Panc1 (cell line): ENCODE measurements around the gene KRTAP1-1. TPM values are rescaled to one million over a fixed set of nuclear protein-coding genes. Genes with fewer than 3 reads are reported as not detected.

Experiments used
- ATAC-seq: fragments of 200-7000 bp; cut with Tn5 transposase; 2 replicates; pipeline ENCODE4 v1.9.1; 2020; ENCODE audit warnings: mild to moderate bottlenecking, moderate library complexity
- BruUV-seq: library from RNA; stranded (reverse); fragments of 400-500 nt; replicated peaks from 2 replicates; lab custom pipeline; 2021; lab: Mats Ljungman, UMichigan
- CTCF ChIA-PET: fragments of 300-600 bp; sonication (Branson Sonifier 250); formaldehyde crosslinking; loops from one replicate; lab custom pipeline; 2022; ENCODE audit warnings: antibody characterized with exemption; lab: Charles Lee
- POLR2A ChIA-PET: fragments of 300-600 bp; sonication (Branson Sonifier 250); formaldehyde crosslinking; loops from one replicate; lab custom pipeline; 2022; ENCODE audit warnings: antibody characterized with exemption; lab: Charles Lee
- DNase-seq: peaks from one replicate; pipeline ENCODE4 v3.0.0-alpha.2; 2010; ENCODE audit warnings: low read depth, low spot score
- H3K27ac ChIP-seq: 2 replicates; pipeline ENCODE4 v1.5.1; 2011; ENCODE audit warnings: mild to moderate bottlenecking, low read length, inconsistent platforms
- H3K27me3 ChIP-seq: fragments of 200-500 bp; sonication (Bioruptor generic); 2 replicates; pipeline ENCODE4 v1.6.0; 2014; ENCODE audit warnings: low read length, inconsistent platforms; ENCODE audit not compliant: control insufficient read depth, insufficient read depth
- H3K36me3 ChIP-seq: fragments of 200-500 bp; sonication (Bioruptor generic); 2 replicates; pipeline ENCODE4 v1.5.1; 2014; ENCODE audit warnings: inconsistent platforms, mild to moderate bottlenecking, low read length, moderate library complexity; ENCODE audit not compliant: control insufficient read depth, insufficient read depth
- H3K4me1 ChIP-seq: 2 replicates; pipeline ENCODE4 v1.5.1; 2011; ENCODE audit warnings: inconsistent platforms, mild to moderate bottlenecking, low read length, moderate library complexity; ENCODE audit not compliant: control insufficient read depth, insufficient read depth
- H3K4me3 ChIP-seq, 2 experiments: 2 replicates each; pipeline ENCODE4 v1.5.1; 2011 to 2012; ENCODE audit warnings: low read depth in 2 of 2, low read length in 2 of 2, mild to moderate bottlenecking in 2 of 2, inconsistent platforms in 1 of 2, moderate library complexity in 1 of 2
- H3K9me3 ChIP-seq: fragments of 200-500 bp; sonication (Bioruptor generic); 2 replicates; pipeline ENCODE4 v1.5.1; 2014; ENCODE audit warnings: low read depth, mild to moderate bottlenecking, inconsistent platforms, low read length, moderate library complexity; ENCODE audit not compliant: control insufficient read depth, insufficient read depth
- POLR2AphosphoS5 ChIP-seq: IDR thresholded peaks from 2 replicates; pipeline ENCODE4 v1.6.1; 2012; ENCODE audit warnings: mild to moderate bottlenecking, low read depth, low read length, moderate library complexity
- REST ChIP-seq, 2 experiments: IDR thresholded peaks; 2 replicates each; pipeline ENCODE4 v1.6.1; 2011 to 2012; ENCODE audit warnings: low read depth in 2 of 2, control low read depth in 1 of 2, low read length in 1 of 2, mild to moderate bottlenecking in 1 of 2, moderate library complexity in 1 of 2; ENCODE audit not compliant: insufficient read depth in 1 of 2
- SIN3A ChIP-seq: IDR thresholded peaks from 2 replicates; pipeline ENCODE4 v1.6.1; 2012; ENCODE audit warnings: low read depth, mild to moderate bottlenecking, low read length, moderate library complexity, borderline replicate concordance; ENCODE audit not compliant: insufficient read depth
- TCF7L2 ChIP-seq: IDR thresholded peaks from 2 replicates; pipeline ENCODE4 v1.6.1; 2011; ENCODE audit warnings: mild to moderate bottlenecking, low read depth, low read length, inconsistent platforms
- in situ Hi-C: cut with HindIII; loops from 2 replicates; pipeline ENCODE4 v1.10.0; 2016; ENCODE audit warnings: low sequenced_read_pairs, low pct_unique_long_range_greater_than_20kb
- intact Hi-C: fragments of 100-400 bp; cut with micrococcal nuclease; formaldehyde crosslinking; loops from one replicate; pipeline ENCODE4 v1.10.0; 2022; ENCODE audit not compliant: unreplicated experiment
- total RNA-seq: library from RNA; stranded (reverse); gene quantifications from one replicate; pipeline ENCODE4 v1.2.1, GENCODE V29; 2021; ENCODE audit not compliant: unreplicated experiment
- TF ChIP-seq, protein P1 (sequence below): fragments of 450-650 bp; IDR thresholded peaks from 2 replicates; pipeline ENCODE4 v1.5.1; 2017; ENCODE audit warnings: mild to moderate bottlenecking

The KRTAP1-1 gene
- total RNA-seq, 1 experiment from 2014 or later = not detected

GRCh38 chr17:41009301-41009760, 31.9 kb downstream of the KRTAP1-1 start:
- no peaks in the 10 kb centered on the region; the same call in 1 of the 2 replicates for H3K27me3 ChIP-seq
- H3K27ac ChIP-seq = no peak overlapping the region
- no peak for ATAC-seq
- in situ Hi-C loops (no loop called here), intact Hi-C loops (no loop called here)
- H3K4me1 ChIP-seq = no peaks in the 10 kb centered on the region
- POLR2A ChIA-PET = no interaction called here
- no peak overlapping the region for H3K4me3 ChIP-seq
- no peaks in the 10 kb centered on the region for H3K9me3 ChIP-seq
- CTCF ChIA-PET = no interaction called here
- BruUV-seq = no TSS peak
- H3K36me3 ChIP-seq = no peaks in the 10 kb centered on the region
- no peak for DNase-seq
- TF ChIP-seq SIN3A = no peak
- TF ChIP-seq POLR2AphosphoS5 = no peak
- no peak for TF ChIP-seq TCF7L2
- TF ChIP-seq, protein P1, sequence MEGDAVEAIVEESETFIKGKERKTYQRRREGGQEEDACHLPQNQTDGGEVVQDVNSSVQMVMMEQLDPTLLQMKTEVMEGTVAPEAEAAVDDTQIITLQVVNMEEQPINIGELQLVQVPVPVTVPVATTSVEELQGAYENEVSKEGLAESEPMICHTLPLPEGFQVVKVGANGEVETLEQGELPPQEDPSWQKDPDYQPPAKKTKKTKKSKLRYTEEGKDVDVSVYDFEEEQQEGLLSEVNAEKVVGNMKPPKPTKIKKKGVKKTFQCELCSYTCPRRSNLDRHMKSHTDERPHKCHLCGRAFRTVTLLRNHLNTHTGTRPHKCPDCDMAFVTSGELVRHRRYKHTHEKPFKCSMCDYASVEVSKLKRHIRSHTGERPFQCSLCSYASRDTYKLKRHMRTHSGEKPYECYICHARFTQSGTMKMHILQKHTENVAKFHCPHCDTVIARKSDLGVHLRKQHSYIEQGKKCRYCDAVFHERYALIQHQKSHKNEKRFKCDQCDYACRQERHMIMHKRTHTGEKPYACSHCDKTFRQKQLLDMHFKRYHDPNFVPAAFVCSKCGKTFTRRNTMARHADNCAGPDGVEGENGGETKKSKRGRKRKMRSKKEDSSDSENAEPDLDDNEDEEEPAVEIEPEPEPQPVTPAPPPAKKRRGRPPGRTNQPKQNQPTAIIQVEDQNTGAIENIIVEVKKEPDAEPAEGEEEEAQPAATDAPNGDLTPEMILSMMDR = no peak
- no peak for TF ChIP-seq REST (IDR thresholded peaks at IDR 0.05; ENCODE audit: insufficient read depth in 1 of 2, low read depth in 2 of 2, low read length in 1 of 2)

- Histone ChIP-seq H3K27ac (no peak within 1 kb of the TSS), H3K36me3 (no peaks in the 10 kb centered on the region), H3K4me3 (no peak within 1 kb of the TSS), H3K4me1 (no peaks in the 10 kb centered on the region), H3K27me3 (no peaks in the 10 kb centered on the region; the same call in 1 of the 2 replicates), H3K9me3 (no peaks in the 10 kb centered on the region)
- DNase-seq = no peak
- BruUV-seq = no TSS peak
- intact Hi-C loops = no loop called here
- POLR2A ChIA-PET = no interaction called here
- CTCF ChIA-PET = no interaction called here
- TF ChIP-seq, protein P1 = no peak
- TF ChIP-seq TCF7L2 (no peak), REST (IDR thresholded peaks at IDR 0.05; ENCODE audit: insufficient read depth in 1 of 2, low read depth in 2 of 2, low read length in 1 of 2) (no peak), POLR2AphosphoS5 (no peak), SIN3A (no peak)
- no peak for ATAC-seq
- in situ Hi-C loops = no loop called here
Observed at GRCh38 chr17:41008811-41009210, 32.4 kb downstream of the KRTAP1-1 start, which contains the start of gene KRTAP3-1. Gene KRTAP3-1, minus strand, starts transcription at chr17:41009128. Its CDS starts 54 bp downstream, at chr17:41009074.
